B cell (primary cell): ENCODE measurements around the gene CDKAL1. TPM values are rescaled to one million over a fixed set of nuclear protein-coding genes. Genes with fewer than 3 reads are reported as not detected.

Experiments used
- ATAC-seq: fragments of 200-7000 bp; cut with Tn5 transposase; one replicate; pipeline ENCODE4 v1.10.0; 2021; ENCODE audit warnings: low read depth, mild to moderate bottlenecking, moderate number of reproducible peaks, moderate library complexity
- CTCF ChIA-PET: fragments of 350-600 bp; sonication (Branson Sonifier 250); formaldehyde crosslinking; loops from one replicate; lab custom pipeline; 2021; ENCODE audit warnings: antibody characterized with exemption, inconsistent platforms; lab: Charles Lee
- POLR2A ChIA-PET: fragments of 350-600 bp; sonication (Branson Sonifier 250); formaldehyde crosslinking; loops from one replicate; lab custom pipeline; 2021; ENCODE audit warnings: antibody characterized with exemption; lab: Charles Lee
- DNase-seq: peaks from one replicate; pipeline ENCODE4 v3.0.0; 2013
- H2AFZ ChIP-seq: 2 replicates; pipeline ENCODE4 v1.6.1; 2012; ENCODE audit warnings: mild to moderate bottlenecking, low read depth, low read length; ENCODE audit not compliant: insufficient read depth, poor library complexity, severe bottlenecking
- H3K27ac ChIP-seq, 2 donors: 1 replicate in 1 of 2; 2 replicates in 1 of 2; pipeline ENCODE4 v1.5.1; 2012 to 2013; ENCODE audit warnings: low read length in 2 of 2, mild to moderate bottlenecking in 2 of 2, moderate library complexity in 1 of 2
- H3K27me3 ChIP-seq, 4 experiments: fragments of 200-600 bp in 1 of 4; sonication (generic) in 1 of 4; replicated peaks in 1 of 4; 1 replicate in 2 of 4; 2 replicates in 2 of 4; pipeline versions ENCODE4 v1.6.1 to v1.7.0; 2013 to 2016; ENCODE audit warnings: low read length in 3 of 4, mild to moderate bottlenecking in 2 of 4, mixed read lengths in 1 of 4, moderate library complexity in 1 of 4; ENCODE audit not compliant: insufficient read depth in 4 of 4, control insufficient read depth in 3 of 4; ENCODE audit errors: control extremely low read depth in 1 of 4
- H3K36me3 ChIP-seq, 2 experiments: replicated peaks in 1 of 2; 1 replicate in 1 of 2; 2 replicates in 1 of 2; pipeline versions ENCODE4 v1.6.1 to v1.7.1; 2013; ENCODE audit warnings: low read length in 1 of 2; ENCODE audit not compliant: insufficient read depth in 2 of 2, control insufficient read depth in 1 of 2; ENCODE audit errors: control extremely low read depth in 1 of 2, extremely low read depth in 1 of 2
- H3K4me1 ChIP-seq, 2 donors: fragments of 200-600 bp in 1 of 2; sonication (generic) in 1 of 2; 1 replicate in 1 of 2; 2 replicates in 1 of 2; pipeline versions ENCODE4 v1.5.1 to v1.6.1; 2013 to 2017; ENCODE audit warnings: low read length in 2 of 2; ENCODE audit not compliant: control insufficient read depth in 2 of 2, insufficient read depth in 2 of 2
- H3K4me2 ChIP-seq: replicated peaks from 2 replicates; pipeline ENCODE3; 2012; ENCODE audit warnings: mild to moderate bottlenecking, low read depth, low read length; ENCODE audit not compliant: poor library complexity, severe bottlenecking
- H3K4me3 ChIP-seq, 5 experiments: fragments of 200-600 bp in 1 of 5; sonication (generic) in 1 of 5; 1 replicate in 3 of 5; 2 replicates in 2 of 5; pipeline versions ENCODE4 v1.5.1 to v1.7.0; 2011 to 2016; ENCODE audit warnings: low read length in 4 of 5, mild to moderate bottlenecking in 4 of 5, low read depth in 2 of 5, control low read depth in 1 of 5, moderate library complexity in 1 of 5; ENCODE audit not compliant: insufficient read depth in 1 of 5; ENCODE audit errors: control extremely low read depth in 1 of 5, extremely low read depth in 1 of 5
- H3K79me2 ChIP-seq: fragments of 200-600 bp; sonication (generic); one replicate; pipeline ENCODE4 v1.6.0; 2016; ENCODE audit warnings: low read length; ENCODE audit not compliant: control insufficient read depth, insufficient read depth
- H3K9ac ChIP-seq: fragments of 200-600 bp; sonication (generic); 2 replicates; pipeline ENCODE4 v1.6.1; 2017; ENCODE audit warnings: mild to moderate bottlenecking, low read length, moderate library complexity
- H3K9me3 ChIP-seq, 3 donors: one replicate each; pipeline versions ENCODE4 v1.6.1 to v1.7.1; 2013; ENCODE audit warnings: low read length in 2 of 3; ENCODE audit not compliant: control insufficient read depth in 2 of 3, insufficient read depth in 1 of 3; ENCODE audit errors: control extremely low read depth in 1 of 3
- H4K20me1 ChIP-seq: 2 replicates; pipeline ENCODE4 v1.6.0; 2012; ENCODE audit warnings: mild to moderate bottlenecking, low read length; ENCODE audit not compliant: insufficient read depth, control insufficient read depth, poor library complexity, severe bottlenecking
- H3K27ac Mint-ChIP-seq: one replicate; pipeline ENCODE4 v1.8.0; 2021; ENCODE audit warnings: mixed read lengths
- H3K27me3 Mint-ChIP-seq: one replicate; pipeline ENCODE4 v1.8.0; 2021; ENCODE audit warnings: mixed read lengths
- H3K4me1 Mint-ChIP-seq: one replicate; pipeline ENCODE4 v1.8.0; 2021; ENCODE audit warnings: mixed read lengths
- H3K4me3 Mint-ChIP-seq: one replicate; pipeline ENCODE4 v1.8.0; 2021; ENCODE audit warnings: mixed read lengths
- H3K9me3 Mint-ChIP-seq: one replicate; pipeline ENCODE4 v1.8.0; 2022; ENCODE audit warnings: mixed read lengths; ENCODE audit not compliant: insufficient read depth
- EZH2 ChIP-seq: IDR thresholded peaks from 2 replicates; pipeline ENCODE4 v1.6.1; 2012; ENCODE audit warnings: borderline replicate concordance, low read depth, mild to moderate bottlenecking, moderate library complexity, low read length; ENCODE audit not compliant: insufficient read depth, poor library complexity, severe bottlenecking
- WGBS: methylation state at CpG from one replicate; pipeline ENCODE4 v1.1.5; 2013; ENCODE audit warnings: missing lambda C conversion rate; ENCODE audit not compliant: insufficient coverage; 5-methylcytosine and 5-hydroxymethylcytosine counted together
- intact Hi-C: fragments of 100-400 bp; cut with micrococcal nuclease; formaldehyde crosslinking; loops from one replicate; pipeline ENCODE4 v1.10.0; 2022
- polyA plus RNA-seq: library from polyadenylated mRNA; depleted of rRNA; stranded (reverse); fragments of >200 nt; gene quantifications from 2 replicates; pipeline ENCODE4 v1.2.3, GENCODE V29; 2012
- total RNA-seq, 2 donors: library from RNA; stranded (reverse); fragments of 120-200 nt in 1 of 2; gene quantifications; 1 replicate in 1 of 2; 2 replicates in 1 of 2; pipeline versions ENCODE4 v1.2.3 to v1.2.4, GENCODE V29; 2013 to 2022
- TF ChIP-seq, protein P1 (sequence below): fragments of 200-600 bp; IDR thresholded peaks from one replicate; pipeline ENCODE4 v1.8.0; 2022; ENCODE audit warnings: antibody characterized with exemption, mild to moderate bottlenecking

Gene CDKAL1
- total and polyA plus RNA-seq, 2 donors (not counting 1 experiment from before 2014, with no cell fraction given) = 6.1 to 33.3 TPM

DNA sequence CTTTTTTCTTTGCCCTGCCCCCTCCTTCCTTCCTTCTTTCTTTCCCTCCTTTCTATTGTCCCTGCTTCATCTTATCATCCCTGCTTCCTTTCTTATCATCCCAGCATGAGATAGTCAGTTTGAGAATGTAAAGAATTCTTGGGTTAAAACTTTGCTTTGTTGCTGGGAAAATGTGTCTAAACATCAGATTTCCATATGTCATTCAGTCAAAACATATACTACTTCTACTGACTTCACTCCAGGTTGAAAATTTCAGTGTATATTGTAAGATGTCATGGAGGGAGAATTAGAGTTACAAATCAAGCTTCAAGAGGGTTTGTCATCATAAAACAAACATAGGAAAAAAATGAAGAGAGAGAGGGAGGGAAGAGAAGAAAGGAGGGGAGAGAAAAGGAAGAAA lies 700.9 kb downstream of the CDKAL1 start:
- no peak overlapping the region for H3K4me3 ChIP-seq
- H3K27ac Mint-ChIP-seq = no peak overlapping the region
- H4K20me1 ChIP-seq = no peaks in the 10 kb centered on the region
- H3K27ac ChIP-seq = no peak overlapping the region
- TF ChIP-seq EZH2 = no peak
- TF ChIP-seq, protein P1, sequence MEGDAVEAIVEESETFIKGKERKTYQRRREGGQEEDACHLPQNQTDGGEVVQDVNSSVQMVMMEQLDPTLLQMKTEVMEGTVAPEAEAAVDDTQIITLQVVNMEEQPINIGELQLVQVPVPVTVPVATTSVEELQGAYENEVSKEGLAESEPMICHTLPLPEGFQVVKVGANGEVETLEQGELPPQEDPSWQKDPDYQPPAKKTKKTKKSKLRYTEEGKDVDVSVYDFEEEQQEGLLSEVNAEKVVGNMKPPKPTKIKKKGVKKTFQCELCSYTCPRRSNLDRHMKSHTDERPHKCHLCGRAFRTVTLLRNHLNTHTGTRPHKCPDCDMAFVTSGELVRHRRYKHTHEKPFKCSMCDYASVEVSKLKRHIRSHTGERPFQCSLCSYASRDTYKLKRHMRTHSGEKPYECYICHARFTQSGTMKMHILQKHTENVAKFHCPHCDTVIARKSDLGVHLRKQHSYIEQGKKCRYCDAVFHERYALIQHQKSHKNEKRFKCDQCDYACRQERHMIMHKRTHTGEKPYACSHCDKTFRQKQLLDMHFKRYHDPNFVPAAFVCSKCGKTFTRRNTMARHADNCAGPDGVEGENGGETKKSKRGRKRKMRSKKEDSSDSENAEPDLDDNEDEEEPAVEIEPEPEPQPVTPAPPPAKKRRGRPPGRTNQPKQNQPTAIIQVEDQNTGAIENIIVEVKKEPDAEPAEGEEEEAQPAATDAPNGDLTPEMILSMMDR = no peak
- ChIA-PET POLR2A (no interaction called here), CTCF (interaction anchor here (0.6 kb wide), 1 partner anchor 1642 kb away, joined by 4 read pairs; no protein-coding TSS in a partner anchor)
- no peaks in the 10 kb centered on the region for H3K79me2 ChIP-seq
- H3K36me3 ChIP-seq = peaks cover 3 to 4% of the 10 kb centered on the region in 2 experiments
- H2AFZ ChIP-seq = no peak overlapping the region
- no peak overlapping the region for H3K4me2 ChIP-seq
- no peaks in the 10 kb centered on the region for H3K27me3 ChIP-seq
- peaks cover 18% of the 10 kb centered on the region for H3K9me3 Mint-ChIP-seq
- peaks cover 0 to 14% (median 8%) of the 10 kb centered on the region in 3 donors for H3K9me3 ChIP-seq
- H3K27me3 Mint-ChIP-seq = no peaks in the 10 kb centered on the region
- H3K4me1 Mint-ChIP-seq = peaks cover 5% of the 10 kb centered on the region
- H3K9ac ChIP-seq = no peak overlapping the region
- peaks cover 2 to 7% of the 10 kb centered on the region in 2 donors for H3K4me1 ChIP-seq
- no peak for ATAC-seq
- DNase-seq = no peak
- no peak overlapping the region for H3K4me3 Mint-ChIP-seq
- intact Hi-C loops = no loop called here

DNA sequence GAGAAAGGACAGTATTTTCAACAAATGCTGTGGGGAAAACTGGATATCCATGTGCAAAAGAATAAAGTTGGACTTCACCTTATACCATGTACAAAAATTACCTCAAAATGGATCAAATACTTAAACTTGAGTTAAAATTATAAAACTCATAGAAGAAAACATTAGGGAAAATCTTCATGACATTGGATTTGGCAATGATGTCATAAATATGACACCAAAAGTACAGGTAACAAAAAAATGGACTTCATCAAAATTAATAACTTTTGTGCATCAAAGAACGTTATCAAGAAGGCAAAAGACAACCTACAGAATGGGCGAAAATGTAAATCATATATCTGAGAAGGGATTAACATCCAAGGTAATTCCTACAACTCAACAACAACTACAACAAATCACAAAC lies 704.0 kb downstream of the CDKAL1 start:
- no peak for DNase-seq
- TF ChIP-seq, protein P1 = no peak
- no peak for TF ChIP-seq EZH2

More for the DNA sequence above, 704.0 kb downstream of the CDKAL1 start:
- peaks cover 2 to 7% of the 10 kb centered on the region in 2 donors for H3K4me1 ChIP-seq
- H3K9me3 ChIP-seq = peaks cover 2 to 14% (median 8%) of the 10 kb centered on the region in 3 donors
- CTCF ChIA-PET = no interaction called here
- intact Hi-C loops = no loop called here
- H3K27me3 Mint-ChIP-seq = no peaks in the 10 kb centered on the region
- peaks cover 3% of the 10 kb centered on the region in 2 experiments for H3K36me3 ChIP-seq
- peaks cover 20% of the 10 kb centered on the region for H3K9me3 Mint-ChIP-seq
- no peaks in the 10 kb centered on the region for H4K20me1 ChIP-seq
- no peak overlapping the region for H3K27ac Mint-ChIP-seq
- H3K4me3 ChIP-seq = no peak overlapping the region
- POLR2A ChIA-PET = no interaction called here
- no peak overlapping the region for H3K27ac ChIP-seq
- WGBS = no CpG with 5 or more reads among the region's 2 CpGs
- peaks cover 5% of the 10 kb centered on the region for H3K4me1 Mint-ChIP-seq
- no peak overlapping the region for H3K9ac ChIP-seq
- no peak overlapping the region for H3K4me2 ChIP-seq
- no peak overlapping the region for H2AFZ ChIP-seq
- H3K27me3 ChIP-seq = no peaks in the 10 kb centered on the region
- no peak overlapping the region for H3K4me3 Mint-ChIP-seq
- ATAC-seq = no peak
- no peaks in the 10 kb centered on the region for H3K79me2 ChIP-seq
